Stimulated activated CD8-positive, alpha-beta memory T cell treated with anti-CD3 and anti-CD28 coated beads, Interleukin-7, amount 100 ng/mL, for 1 hour (primary cell): ENCODE measurements around the gene UBE2V1.
A peak's percentile ranks its signal among the peaks of the same experiment; 100 is the strongest.
"Not testable (repeated sequence)": the region's sequence is repeated elsewhere in the genome, so short reads cannot be mapped to it uniquely, and the experiment has no call there.

Source experiments
- DNase-seq, 2 donors: peaks; one replicate each; pipeline ENCODE4 v3.0.0-alpha.2; 2020; ENCODE audit warnings: low read depth in 2 of 2

UBE2V1 gene

DNA sequence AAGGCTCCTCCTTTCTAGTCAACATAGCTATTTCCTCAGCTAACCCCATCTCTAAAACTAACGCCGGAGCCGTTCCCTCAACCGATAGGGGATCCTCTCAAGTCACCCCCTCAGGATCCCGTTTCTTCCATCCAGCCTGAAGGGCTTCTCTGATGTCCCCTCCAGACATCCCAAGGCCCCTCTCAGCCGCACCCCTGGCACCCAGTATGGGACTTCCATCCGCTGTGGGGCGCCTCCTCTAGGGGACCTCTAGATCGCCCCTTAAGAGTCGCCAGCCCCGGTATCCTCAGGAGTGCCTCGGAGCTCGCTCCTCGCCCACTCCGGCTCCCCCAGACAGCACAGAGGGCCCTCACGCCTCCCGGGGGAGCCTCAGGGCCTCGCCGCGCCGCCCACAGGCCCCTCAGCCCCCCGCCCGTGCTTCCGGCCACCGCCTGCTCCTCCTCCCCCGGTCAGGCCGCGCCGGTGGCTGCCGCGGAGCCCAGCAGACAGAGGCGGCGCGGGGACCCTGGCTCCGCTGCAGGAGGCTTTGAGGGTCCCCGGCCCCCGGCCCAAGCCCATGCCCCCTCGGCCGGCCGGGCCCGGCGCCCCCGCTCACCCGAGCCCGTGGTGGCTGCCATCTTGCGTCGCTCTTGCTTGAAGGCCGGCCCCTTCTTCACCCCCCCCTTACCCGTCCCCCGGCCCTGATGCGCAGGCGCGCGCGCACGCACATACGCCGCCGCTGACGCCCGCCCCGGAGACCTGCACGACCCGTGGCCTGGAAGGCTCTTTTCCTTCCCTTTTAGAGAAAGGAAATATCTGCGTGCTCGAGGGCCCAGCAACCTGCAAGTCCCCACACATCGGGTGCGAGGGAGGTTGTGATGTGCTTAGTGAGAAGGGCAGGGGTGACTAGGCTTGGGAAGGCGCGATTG lies at the start of gene UBE2V1:
Gene UBE2V1 (minus strand): TSS at position 639 of the 908 bp plus-strand sequence. CDS start 22 bp downstream, at position 617.
- peak; percentile 77 to 79 for DNase-seq

DNA sequence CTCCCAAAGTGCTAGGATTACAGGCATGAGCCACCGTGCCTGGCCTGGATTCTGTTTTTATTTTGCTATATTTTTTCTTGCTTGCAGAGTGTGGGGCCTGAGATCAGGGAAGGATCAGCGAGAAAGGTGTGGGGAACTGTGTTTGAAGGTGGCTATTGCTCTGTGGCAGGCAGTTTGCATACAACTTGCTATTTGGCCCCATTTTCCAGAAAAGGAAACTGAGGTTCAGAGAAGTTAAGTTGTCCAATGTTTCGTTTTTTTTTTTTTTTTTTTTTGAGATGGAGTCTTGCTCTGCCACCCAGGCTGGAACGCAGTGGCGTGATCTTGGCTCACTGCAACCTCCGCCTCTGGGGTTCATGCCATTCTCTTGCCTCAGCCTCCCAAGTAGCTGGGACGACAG lies 48.5 kb upstream of the UBE2V1 start:
- not testable (repeated sequence) for DNase-seq

DNA sequence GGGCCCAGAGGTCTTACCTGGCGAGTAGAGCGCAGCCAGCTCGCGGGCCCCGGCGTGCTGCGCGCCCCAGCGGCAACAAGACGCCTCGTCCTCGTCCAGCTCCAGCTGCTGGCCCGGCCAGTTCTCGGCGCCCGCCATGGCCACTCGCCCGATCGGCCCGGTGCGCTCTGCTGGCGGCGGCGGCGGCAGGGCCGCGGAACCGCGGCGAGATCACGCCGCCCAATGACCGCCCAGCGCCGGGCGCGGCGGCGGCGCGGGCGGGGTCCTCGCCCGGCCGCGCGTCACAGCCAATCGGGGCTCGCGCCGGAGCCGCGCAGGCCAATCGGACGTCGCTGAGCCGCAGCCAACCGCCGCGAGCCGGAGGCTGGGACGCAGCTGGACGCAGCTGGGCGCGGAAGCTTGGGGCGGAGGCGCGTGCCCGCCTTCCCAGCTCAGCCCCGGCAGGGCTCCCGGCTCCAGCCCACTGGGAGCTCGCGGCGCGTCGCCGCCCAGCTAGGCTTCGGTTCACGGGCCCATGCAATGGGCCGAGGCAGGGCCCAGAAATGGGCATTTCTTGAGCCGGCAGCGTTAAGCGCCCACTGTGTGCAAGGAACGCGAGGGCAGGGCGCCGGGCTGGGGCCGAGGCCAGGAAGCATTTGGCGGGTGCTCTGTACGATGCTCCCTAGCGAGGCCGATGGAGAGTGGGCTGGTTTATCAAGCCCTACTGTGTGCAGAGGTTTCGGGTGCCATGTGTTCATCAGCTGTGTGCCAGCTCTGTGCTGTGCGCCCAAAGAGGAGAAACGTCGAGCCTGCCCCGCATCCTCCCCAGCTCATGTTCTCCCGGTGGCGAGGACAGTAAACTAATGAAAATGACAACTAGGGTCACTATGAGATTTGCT lies 40.8 kb upstream of the UBE2V1 start, which contains the start of gene PEDS1:
Gene PEDS1 (minus strand): TSS at position 224 of the 878 bp plus-strand sequence. CDS start 86 bp downstream, at position 138.
- peak; percentile 59 to 66 for DNase-seq

- no peak for DNase-seq
Observed at GRCh38 chr20:50153153-50153499, 40.2 kb upstream of the UBE2V1 start.

GRCh38 chr20:50152394-50153152 lies 39.6 kb upstream of the UBE2V1 start:
- DNase-seq: no peak

- DNase-seq: no peak
Observed at GRCh38 chr20:50151034-50151743, 38.2 kb upstream of the UBE2V1 start.

DNA sequence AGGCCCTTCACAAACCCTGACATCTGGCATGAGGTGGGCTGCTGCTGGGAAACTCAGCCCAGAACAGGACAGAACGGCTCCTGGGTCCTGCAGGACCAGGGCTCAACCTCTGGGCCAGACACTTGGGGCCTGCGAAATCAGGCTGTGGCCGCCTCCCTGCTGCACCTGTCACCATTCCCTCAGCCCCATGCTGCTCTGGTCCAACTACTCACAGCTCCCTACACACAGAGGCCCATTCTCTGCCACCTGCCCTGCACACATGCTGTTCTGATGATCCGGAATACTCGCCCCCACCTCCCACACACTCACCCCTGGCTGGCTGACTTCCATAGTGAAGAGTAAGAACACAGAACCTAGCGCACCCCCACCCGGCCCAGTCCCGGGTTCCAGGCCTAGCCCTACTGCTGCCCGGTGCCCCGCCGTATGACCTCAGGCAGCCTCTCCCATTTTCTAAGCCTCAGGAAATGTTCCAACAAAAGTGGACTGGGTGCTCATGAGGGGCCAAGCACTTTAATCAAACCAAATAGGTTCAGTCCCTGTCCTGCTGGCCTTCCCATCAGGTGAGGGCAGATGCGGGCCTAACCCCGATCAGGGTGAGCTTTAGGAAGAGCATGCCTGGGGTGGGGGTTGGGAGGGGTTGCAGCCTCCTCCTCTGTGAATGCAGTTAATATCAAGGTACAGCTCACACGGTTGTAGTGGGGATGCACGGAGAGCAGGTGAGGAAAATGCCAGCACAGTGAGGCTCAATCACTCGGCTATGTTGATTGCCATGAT lies 36.7 kb upstream of the UBE2V1 start:
- no peak for DNase-seq

DNA sequence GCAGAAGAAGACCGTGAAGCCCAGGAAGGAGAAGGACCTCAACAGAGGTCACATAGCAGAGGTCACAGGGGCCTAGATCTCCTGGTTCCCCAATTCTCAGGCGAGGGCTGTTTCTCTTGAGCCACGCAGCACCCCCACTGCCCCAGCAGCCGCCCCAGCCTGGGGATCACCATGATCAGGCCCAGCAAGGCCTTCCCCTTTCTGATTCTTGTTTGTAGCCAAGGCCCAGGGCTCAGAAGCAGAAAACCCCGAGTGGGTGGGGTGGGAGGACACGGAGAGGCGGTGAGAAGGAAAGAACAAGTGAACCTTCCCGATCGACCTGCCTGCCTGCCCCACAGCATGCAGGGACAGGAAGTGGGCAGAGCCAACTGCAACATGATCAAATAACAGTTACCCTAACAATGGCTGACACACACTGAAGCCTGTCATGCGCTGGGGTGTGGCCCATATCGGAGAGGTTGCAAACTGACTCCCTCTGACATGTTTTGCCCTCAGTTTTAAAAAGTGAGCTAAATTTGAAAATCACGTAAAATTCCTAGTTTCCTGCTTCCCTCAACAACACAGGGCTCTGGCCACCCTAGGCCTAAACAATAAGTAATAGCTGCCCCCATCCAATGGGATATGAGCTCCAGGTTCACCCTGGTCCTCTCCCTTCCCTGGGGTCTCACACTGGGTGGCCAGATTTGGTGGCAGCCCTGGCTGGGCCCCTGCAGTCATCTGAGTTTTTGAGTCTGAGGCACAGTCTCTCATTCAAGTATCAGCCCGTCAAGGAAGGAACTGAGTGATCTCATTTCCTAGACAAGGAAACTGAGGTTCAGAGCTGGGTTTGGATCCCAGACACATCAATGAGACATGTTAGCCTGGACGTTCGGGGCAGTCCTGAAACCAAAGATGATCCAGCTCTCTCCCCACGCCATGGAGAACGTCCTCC lies 34.0 kb upstream of the UBE2V1 start:
- DNase-seq: peak; percentile 38 to 39

GRCh38 chr20:50146214-50146613 lies 33.3 kb upstream of the UBE2V1 start:
- no peak for DNase-seq

GRCh38 chr20:50145566-50145965 lies 32.6 kb upstream of the UBE2V1 start:
- no peak for DNase-seq

DNA sequence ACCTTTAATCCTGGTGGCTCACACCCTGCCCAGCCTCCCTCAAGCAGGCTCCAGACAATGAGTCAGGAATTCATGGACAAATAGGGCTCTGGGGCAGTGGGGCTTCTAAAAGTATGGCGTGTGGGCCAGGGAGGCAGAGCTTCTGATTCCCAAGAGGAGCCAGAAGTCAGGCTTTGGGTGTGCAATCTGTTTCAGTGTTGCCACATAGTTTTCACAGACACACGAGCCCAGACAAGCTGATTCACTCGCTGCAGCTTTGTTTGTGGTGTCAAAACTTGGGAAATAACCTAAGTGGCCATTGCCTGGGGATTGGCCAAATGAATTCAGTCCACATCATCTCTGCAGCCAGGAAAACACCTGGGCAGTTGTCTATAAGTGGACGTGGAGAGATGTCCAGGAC lies 31.4 kb upstream of the UBE2V1 start:
- no peak for DNase-seq

DNA sequence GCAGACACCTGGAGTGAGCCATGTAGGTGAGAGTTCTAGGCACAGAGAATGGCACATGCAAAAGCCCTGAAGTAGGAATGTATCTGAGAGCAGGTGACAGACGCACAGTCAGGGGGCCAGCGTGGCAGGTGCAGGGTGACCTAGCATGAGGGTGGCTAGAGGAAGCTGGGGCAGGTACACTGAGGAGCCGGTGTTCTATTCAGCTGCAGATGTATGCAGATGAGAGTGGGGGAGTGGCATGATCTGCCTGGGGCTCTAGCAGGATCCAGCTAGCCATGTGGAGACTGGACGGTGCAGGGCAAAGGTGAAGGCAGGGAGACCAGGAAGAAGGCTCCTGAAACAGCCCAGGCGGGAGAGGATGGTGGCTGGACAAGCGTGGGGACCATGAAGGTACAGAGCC lies 29.9 kb upstream of the UBE2V1 start:
- no peak for DNase-seq

DNA sequence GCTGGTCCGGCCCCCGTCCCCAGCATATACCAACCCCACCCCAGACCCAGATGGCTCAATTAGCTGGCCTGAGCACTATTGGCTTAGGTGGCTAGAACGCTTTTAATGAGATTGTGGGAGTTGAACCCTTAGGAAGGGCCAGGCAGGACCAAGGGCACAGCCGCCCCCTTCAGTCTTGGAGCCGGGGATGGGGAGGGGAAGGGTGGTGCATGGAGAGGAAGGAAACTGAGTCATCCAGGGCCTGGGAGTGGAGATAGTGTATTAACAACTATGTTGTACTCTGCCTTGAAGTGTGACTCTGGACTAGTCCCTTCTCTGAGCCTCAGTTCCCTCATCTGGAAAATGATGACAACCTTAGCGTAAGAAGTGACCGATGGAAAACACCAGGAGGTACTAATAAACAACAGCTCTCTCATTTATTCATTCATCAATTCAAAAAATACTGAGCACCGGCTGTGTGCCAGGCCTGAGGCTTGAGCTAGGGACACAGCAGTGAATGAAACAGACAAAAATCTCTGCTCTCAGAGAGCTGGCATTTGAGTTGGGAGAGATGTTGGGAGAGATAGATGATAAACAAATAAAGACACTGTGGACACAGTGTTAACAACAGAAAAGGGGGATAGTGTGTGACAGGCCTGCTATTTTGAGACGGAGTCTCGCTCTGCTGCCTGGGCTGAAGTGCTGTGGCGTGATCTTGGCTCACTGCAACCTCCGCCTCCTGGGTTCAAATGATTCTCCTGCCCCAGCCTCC lies 29.0 kb upstream of the UBE2V1 start:
- DNase-seq: no peak

DNA sequence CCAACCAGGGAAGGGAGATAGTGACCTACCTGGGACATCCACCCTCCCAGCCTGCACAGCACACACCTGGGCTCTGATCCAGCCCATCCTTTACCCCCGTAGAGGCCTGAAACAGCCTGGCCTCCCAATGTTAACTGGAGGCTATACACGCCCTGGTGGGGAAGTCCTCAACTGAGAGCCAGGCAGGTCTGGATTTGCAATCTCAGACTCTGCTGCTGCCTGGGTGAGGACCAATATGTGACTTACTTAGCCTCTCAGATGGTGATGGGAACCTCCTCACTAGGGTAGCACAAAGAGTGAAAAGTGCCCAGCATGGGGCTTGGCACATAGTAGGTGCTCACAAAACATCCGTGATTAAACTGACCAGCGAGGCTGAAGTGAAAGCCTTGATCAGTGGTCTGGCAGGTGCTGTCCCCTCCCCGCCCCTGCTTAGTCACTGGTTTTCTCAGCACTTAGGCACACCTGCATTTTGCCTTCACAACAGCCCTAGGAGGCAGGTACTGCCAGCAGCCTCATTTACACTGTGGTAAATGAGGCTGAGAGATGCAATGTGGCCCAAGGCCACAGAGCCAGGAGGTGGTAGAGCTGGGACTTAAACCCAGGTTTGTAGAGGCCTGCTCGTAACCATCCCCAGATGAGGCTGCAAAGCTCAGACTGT lies 28.2 kb upstream of the UBE2V1 start:
- DNase-seq: no peak

- no peak for DNase-seq
Observed at GRCh38 chr20:50140339-50140859, 27.4 kb upstream of the UBE2V1 start.

- DNase-seq: no peak
Observed at GRCh38 chr20:50138479-50139393, 25.8 kb upstream of the UBE2V1 start.

GRCh38 chr20:50138120-50138478 lies 25.1 kb upstream of the UBE2V1 start:
- DNase-seq: no peak
